Stomach (tissue), 4 donors: ENCODE results near the gene HAUS8.

Experiments
- POLR2A ChIP-seq, 4 donors: fragments of 450-650 bp; IDR thresholded peaks; one replicate each; pipeline ENCODE4 v1.6.1; 2016; ENCODE audit warnings: antibody characterized with exemption in 4 of 4, control low read depth in 2 of 4, mild to moderate bottlenecking in 1 of 4, moderate library complexity in 1 of 4
- TF ChIP-seq, protein P1 (sequence below), 7 experiments: fragments of 450-650 bp in 4 of 7; fragments of 200-600 bp in 3 of 7; sonication (generic) in 3 of 7; IDR thresholded peaks; one replicate each; pipeline ENCODE4 v1.5.1; 2016 to 2019; ENCODE audit warnings: antibody characterized with exemption in 7 of 7, control low read depth in 2 of 7, mild to moderate bottlenecking in 1 of 7

DNA sequence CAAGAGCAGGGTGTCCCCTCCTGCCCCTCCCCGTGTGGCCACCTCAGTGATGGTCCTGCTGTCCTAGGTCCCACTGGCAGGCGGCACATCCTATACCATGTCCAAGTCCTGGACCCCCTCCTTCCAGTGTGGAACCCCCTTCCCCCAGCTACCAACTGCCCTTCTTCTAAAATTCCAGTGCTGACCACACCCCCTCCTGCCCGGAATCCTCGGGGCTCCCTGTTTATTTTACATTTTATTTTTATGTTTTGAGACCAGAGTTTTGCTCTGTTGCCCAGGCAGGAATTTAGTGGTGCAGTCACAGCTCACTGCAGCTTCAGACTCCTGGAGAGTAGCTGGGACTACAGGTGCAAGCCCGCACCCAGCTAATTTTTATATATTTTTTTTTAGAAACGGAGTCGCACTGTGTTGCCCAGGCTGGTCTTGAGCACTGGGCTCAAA, 47.7 kb downstream of the HAUS8 start:
- TF ChIP-seq POLR2A (IDR thresholded peaks at IDR 0.05), result no peak
- TF ChIP-seq, protein P1, sequence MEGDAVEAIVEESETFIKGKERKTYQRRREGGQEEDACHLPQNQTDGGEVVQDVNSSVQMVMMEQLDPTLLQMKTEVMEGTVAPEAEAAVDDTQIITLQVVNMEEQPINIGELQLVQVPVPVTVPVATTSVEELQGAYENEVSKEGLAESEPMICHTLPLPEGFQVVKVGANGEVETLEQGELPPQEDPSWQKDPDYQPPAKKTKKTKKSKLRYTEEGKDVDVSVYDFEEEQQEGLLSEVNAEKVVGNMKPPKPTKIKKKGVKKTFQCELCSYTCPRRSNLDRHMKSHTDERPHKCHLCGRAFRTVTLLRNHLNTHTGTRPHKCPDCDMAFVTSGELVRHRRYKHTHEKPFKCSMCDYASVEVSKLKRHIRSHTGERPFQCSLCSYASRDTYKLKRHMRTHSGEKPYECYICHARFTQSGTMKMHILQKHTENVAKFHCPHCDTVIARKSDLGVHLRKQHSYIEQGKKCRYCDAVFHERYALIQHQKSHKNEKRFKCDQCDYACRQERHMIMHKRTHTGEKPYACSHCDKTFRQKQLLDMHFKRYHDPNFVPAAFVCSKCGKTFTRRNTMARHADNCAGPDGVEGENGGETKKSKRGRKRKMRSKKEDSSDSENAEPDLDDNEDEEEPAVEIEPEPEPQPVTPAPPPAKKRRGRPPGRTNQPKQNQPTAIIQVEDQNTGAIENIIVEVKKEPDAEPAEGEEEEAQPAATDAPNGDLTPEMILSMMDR (IDR thresholded peaks at IDR 0.05), result no peak
